Endothelial cell (in vitro differentiated cells): ENCODE results near the gene NADSYN1. TPM values are rescaled to one million over a fixed set of nuclear protein-coding genes. Genes with fewer than 3 reads are reported as not detected.
A peak's percentile ranks its signal among the peaks of the same experiment; 100 is the strongest.

Source experiments
- DNase-seq: peaks from one replicate; pipeline ENCODE4 v3.0.0; 2021; ENCODE audit warnings: low spot score
- H3K27ac Mint-ChIP-seq: one replicate; pipeline ENCODE4 v1.8.0; 2021; ENCODE audit warnings: mixed read lengths, inconsistent platforms; ENCODE audit not compliant: unreplicated experiment
- H3K27me3 Mint-ChIP-seq: one replicate; pipeline ENCODE4 v1.8.0; 2021; ENCODE audit warnings: mild to moderate bottlenecking, moderate library complexity, mixed read lengths, inconsistent platforms; ENCODE audit not compliant: unreplicated experiment
- H3K36me3 Mint-ChIP-seq: one replicate; pipeline ENCODE4 v1.8.0; 2021; ENCODE audit warnings: mild to moderate bottlenecking, low read depth, mixed read lengths, inconsistent platforms; ENCODE audit not compliant: unreplicated experiment
- H3K4me1 Mint-ChIP-seq: one replicate; pipeline ENCODE4 v1.8.0; 2021; ENCODE audit warnings: mild to moderate bottlenecking, mixed read lengths, inconsistent platforms; ENCODE audit not compliant: unreplicated experiment
- H3K4me3 Mint-ChIP-seq: one replicate; pipeline ENCODE4 v1.8.0; 2021; ENCODE audit warnings: mild to moderate bottlenecking, mixed read lengths, inconsistent platforms; ENCODE audit not compliant: unreplicated experiment
- H3K9me3 Mint-ChIP-seq: one replicate; pipeline ENCODE4 v1.8.0; 2021; ENCODE audit warnings: mixed read lengths, inconsistent platforms; ENCODE audit not compliant: unreplicated experiment
- CTCF ChIP-seq: fragments of 200-600 bp; sonication (generic); IDR thresholded peaks from one replicate; pipeline ENCODE4 v1.5.0; 2021; ENCODE audit warnings: antibody characterized with exemption; ENCODE audit not compliant: unreplicated experiment
- total RNA-seq: library from RNA; stranded (reverse); fragmentation: NEBNext Ultra II Directional; extraction: Animal tissue kit (Norgen Biotek cat#: 25700); gene quantifications from one replicate; pipeline ENCODE4 v1.2.1, GENCODE V29; 2021; ENCODE audit not compliant: unreplicated experiment

NADSYN1 gene
- total RNA-seq, 1 donor from 2014 or later: 69.0 TPM

- DNase-seq: no peak
- H3K9me3 Mint-ChIP-seq: no peaks in the 10 kb centered on the region
- H3K4me3 Mint-ChIP-seq: no peak overlapping the region
- peaks cover 63% of the 10 kb centered on the region for H3K36me3 Mint-ChIP-seq
- H3K27ac Mint-ChIP-seq: no peak overlapping the region
- TF ChIP-seq CTCF: no peak
- peaks cover 5% of the 10 kb centered on the region for H3K27me3 Mint-ChIP-seq
- H3K4me1 Mint-ChIP-seq: peaks cover 5% of the 10 kb centered on the region
Measured at GRCh38 chr11:71463331-71464211, 10.6 kb downstream of the NADSYN1 start.

GRCh38 chr11:71465054-71465453 lies 12.1 kb downstream of the NADSYN1 start:
- peak overlapping the region; percentile 56 for H3K4me3 Mint-ChIP-seq
- H3K27ac Mint-ChIP-seq: no peak overlapping the region
- no peaks in the 10 kb centered on the region for H3K9me3 Mint-ChIP-seq
- peaks cover 5% of the 10 kb centered on the region for H3K27me3 Mint-ChIP-seq
- TF ChIP-seq CTCF: no peak
- H3K4me1 Mint-ChIP-seq: peaks cover 5% of the 10 kb centered on the region
- DNase-seq: no peak
- H3K36me3 Mint-ChIP-seq: peaks cover 65% of the 10 kb centered on the region

GRCh38 chr11:71466358-71466757 lies 13.4 kb downstream of the NADSYN1 start:
- Mint-ChIP-seq H3K4me1 (peaks cover 5% of the 10 kb centered on the region), H3K27me3 (peaks cover 5% of the 10 kb centered on the region), H3K36me3 (peaks cover 55% of the 10 kb centered on the region), H3K27ac (no peak overlapping the region), H3K4me3 (no peak overlapping the region), H3K9me3 (no peaks in the 10 kb centered on the region)
- no peak for DNase-seq
- no peak for TF ChIP-seq CTCF

GRCh38 chr11:71467164-71467563 lies 14.2 kb downstream of the NADSYN1 start:
- Mint-ChIP-seq H3K9me3 (no peaks in the 10 kb centered on the region), H3K4me1 (peaks cover 7% of the 10 kb centered on the region), H3K27ac (no peak overlapping the region), H3K36me3 (peaks cover 58% of the 10 kb centered on the region), H3K27me3 (peaks cover 4% of the 10 kb centered on the region), H3K4me3 (peak overlapping the region; percentile 19)
- no peak for TF ChIP-seq CTCF
- DNase-seq: no peak

- peaks cover 45% of the 10 kb centered on the region for H3K36me3 Mint-ChIP-seq
- no peaks in the 10 kb centered on the region for H3K9me3 Mint-ChIP-seq
- TF ChIP-seq CTCF: no peak
- no peak overlapping the region for H3K4me3 Mint-ChIP-seq
- no peak for DNase-seq
- peaks cover 11% of the 10 kb centered on the region for H3K4me1 Mint-ChIP-seq
- H3K27ac Mint-ChIP-seq: no peak overlapping the region
- peaks cover 3% of the 10 kb centered on the region for H3K27me3 Mint-ChIP-seq
Measured at GRCh38 chr11:71470946-71471345, 17.9 kb downstream of the NADSYN1 start.
